SK-N-SH treated with all-trans-retinoic acid at 6 μM for 48 hours (cell line): ENCODE data around the gene HAUS1.
"Not testable (repeated sequence)": the region's sequence is repeated elsewhere in the genome, so short reads cannot be mapped to it uniquely, and the experiment has no call there.

Source experiments
- ATAC-seq: fragments of 200-7000 bp; cut with Tn5 transposase; 3 replicates; pipeline ENCODE4 v1.9.1; 2020; ENCODE audit warnings: mild to moderate bottlenecking, moderate library complexity
- ARNTL ChIP-seq: fragments of 450-650 bp; formaldehyde crosslinking; IDR thresholded peaks from 2 replicates; pipeline ENCODE4 v1.5.0; 2020; ENCODE audit warnings: low read depth, mild to moderate bottlenecking, moderate library complexity, borderline replicate concordance
- BACH2 ChIP-seq: fragments of 250-450 bp; sonication (Bioruptor Pico); IDR thresholded peaks from 2 replicates; pipeline ENCODE4 v1.9.0; 2021; ENCODE audit warnings: mild to moderate bottlenecking, borderline replicate concordance
- CSDC2 ChIP-seq: fragments of 250-450 bp; sonication (Bioruptor Pico); IDR thresholded peaks from 2 replicates; pipeline ENCODE4 v1.5.0; 2020; ENCODE audit warnings: mild to moderate bottlenecking, moderate library complexity
- ESRRG ChIP-seq: fragments of 250-450 bp; sonication (Bioruptor Pico); IDR thresholded peaks from 2 replicates; pipeline ENCODE4 v1.6.1; 2021; ENCODE audit warnings: mild to moderate bottlenecking
- GLIS3 ChIP-seq: fragments of 250-450 bp; sonication (Bioruptor Pico); IDR thresholded peaks from 2 replicates; pipeline ENCODE4 v1.5.0; 2020; ENCODE audit warnings: mild to moderate bottlenecking, moderate library complexity
- ISL1 ChIP-seq: fragments of 250-450 bp; sonication (Bioruptor Pico); IDR thresholded peaks from 2 replicates; pipeline ENCODE4 v2.1.2; 2022; ENCODE audit warnings: mild to moderate bottlenecking, moderate library complexity
- OSR1 ChIP-seq: fragments of 250-450 bp; sonication (Bioruptor Pico); IDR thresholded peaks from 2 replicates; pipeline ENCODE4 v1.8.0; 2022; ENCODE audit warnings: moderate library complexity, mild to moderate bottlenecking, inconsistent platforms
- PPARA ChIP-seq: fragments of 250-450 bp; sonication (Bioruptor Pico); IDR thresholded peaks from 2 replicates; pipeline ENCODE4 v1.5.0; 2020; ENCODE audit warnings: mild to moderate bottlenecking, borderline replicate concordance
- RARB ChIP-seq: fragments of 250-450 bp; sonication (Bioruptor Pico); IDR thresholded peaks from 2 replicates; pipeline ENCODE4 v1.8.0; 2021; ENCODE audit warnings: mild to moderate bottlenecking, moderate library complexity
- SNAI2 ChIP-seq: fragments of 250-450 bp; sonication (Bioruptor Pico); IDR thresholded peaks from 2 replicates; pipeline ENCODE4 v1.5.0; 2020; ENCODE audit warnings: mild to moderate bottlenecking, moderate library complexity
- TCF4 ChIP-seq: fragments of 250-450 bp; sonication (Bioruptor Pico); IDR thresholded peaks from 2 replicates; pipeline ENCODE4 v1.8.0; 2021; ENCODE audit warnings: mild to moderate bottlenecking, moderate library complexity, borderline replicate concordance
- TOX ChIP-seq: fragments of 250-450 bp; sonication (Bioruptor Pico); IDR thresholded peaks from 2 replicates; pipeline ENCODE4 v1.8.0; 2021; ENCODE audit warnings: mild to moderate bottlenecking, moderate library complexity, borderline replicate concordance
- ZC3H10 ChIP-seq: fragments of 250-450 bp; sonication (Bioruptor Pico); IDR thresholded peaks from 2 replicates; pipeline ENCODE4 v1.5.1; 2021; ENCODE audit warnings: mild to moderate bottlenecking, moderate library complexity
- ZFP3 ChIP-seq: fragments of 250-450 bp; sonication (Bioruptor Pico); IDR thresholded peaks from 2 replicates; pipeline ENCODE4 v1.5.0; 2020; ENCODE audit warnings: mild to moderate bottlenecking, moderate library complexity
- ZFP30 ChIP-seq: fragments of 450-650 bp; formaldehyde crosslinking; IDR thresholded peaks from 2 replicates; pipeline ENCODE4 v1.5.0; 2022; ENCODE audit warnings: mild to moderate bottlenecking, moderate library complexity
- ZNF565 ChIP-seq: fragments of 450-650 bp; formaldehyde crosslinking; conservative IDR thresholded peaks from 2 replicates; pipeline ENCODE4 v1.5.0; 2020; ENCODE audit warnings: low read depth, mild to moderate bottlenecking, moderate library complexity
- ZNF70 ChIP-seq: fragments of 450-650 bp; formaldehyde crosslinking; IDR thresholded peaks from 2 replicates; pipeline ENCODE4 v1.5.0; 2020; ENCODE audit warnings: mild to moderate bottlenecking, moderate library complexity
- ZNF8 ChIP-seq: fragments of 450-650 bp; formaldehyde crosslinking; IDR thresholded peaks from 2 replicates; pipeline ENCODE4 v1.5.0; 2020; ENCODE audit warnings: mild to moderate bottlenecking, moderate library complexity
- TF ChIP-seq, protein P1 (sequence below): fragments of 250-450 bp; sonication (Bioruptor Pico); IDR thresholded peaks from 2 replicates; pipeline ENCODE4 v1.5.0; 2020; ENCODE audit warnings: mild to moderate bottlenecking, moderate library complexity
- TF ChIP-seq, protein P2 (sequence below): fragments of 250-450 bp; sonication (Bioruptor Pico); IDR thresholded peaks from 2 replicates; pipeline ENCODE4 v1.5.1; 2020; ENCODE audit warnings: low read depth, mild to moderate bottlenecking, moderate library complexity
- TF ChIP-seq, protein P3 (sequence below): fragments of 250-450 bp; sonication (Bioruptor Pico); IDR thresholded peaks from 2 replicates; pipeline ENCODE4 v1.5.1; 2021; ENCODE audit warnings: mild to moderate bottlenecking, moderate library complexity
- TF ChIP-seq, protein P4 (sequence below): fragments of 250-450 bp; sonication (Bioruptor Pico); IDR thresholded peaks from 2 replicates; pipeline ENCODE4 v1.8.0; 2021; ENCODE audit warnings: low read depth, mild to moderate bottlenecking, moderate library complexity, borderline replicate concordance
- TF ChIP-seq, protein P5 (sequence below): fragments of 250-450 bp; sonication (Bioruptor Pico); IDR thresholded peaks from 2 replicates; pipeline ENCODE4 v1.8.0; 2020; ENCODE audit warnings: mild to moderate bottlenecking, moderate library complexity, borderline replicate concordance

The HAUS1 gene

DNA sequence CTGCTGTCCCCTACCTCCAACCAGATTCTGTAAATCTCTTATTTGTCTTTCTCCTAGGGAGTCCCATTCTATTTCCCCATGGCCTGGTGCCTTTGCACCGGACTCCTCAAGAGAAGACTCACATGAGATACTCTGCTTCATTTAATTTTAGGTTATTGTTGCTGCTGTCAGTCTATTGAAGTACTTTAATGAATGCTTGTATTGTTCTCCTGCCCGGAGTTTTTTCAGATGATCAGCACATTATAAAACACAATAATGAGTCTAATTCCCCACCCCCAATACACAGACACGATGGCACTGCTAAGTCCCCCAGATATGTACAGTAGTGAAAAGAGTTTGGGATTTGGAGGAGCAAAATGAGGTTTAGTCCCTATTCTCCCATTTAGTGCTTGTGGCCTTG lies 58.9 kb downstream of the HAUS1 start:
- no peak for ATAC-seq
- TF ChIP-seq, protein P1, sequence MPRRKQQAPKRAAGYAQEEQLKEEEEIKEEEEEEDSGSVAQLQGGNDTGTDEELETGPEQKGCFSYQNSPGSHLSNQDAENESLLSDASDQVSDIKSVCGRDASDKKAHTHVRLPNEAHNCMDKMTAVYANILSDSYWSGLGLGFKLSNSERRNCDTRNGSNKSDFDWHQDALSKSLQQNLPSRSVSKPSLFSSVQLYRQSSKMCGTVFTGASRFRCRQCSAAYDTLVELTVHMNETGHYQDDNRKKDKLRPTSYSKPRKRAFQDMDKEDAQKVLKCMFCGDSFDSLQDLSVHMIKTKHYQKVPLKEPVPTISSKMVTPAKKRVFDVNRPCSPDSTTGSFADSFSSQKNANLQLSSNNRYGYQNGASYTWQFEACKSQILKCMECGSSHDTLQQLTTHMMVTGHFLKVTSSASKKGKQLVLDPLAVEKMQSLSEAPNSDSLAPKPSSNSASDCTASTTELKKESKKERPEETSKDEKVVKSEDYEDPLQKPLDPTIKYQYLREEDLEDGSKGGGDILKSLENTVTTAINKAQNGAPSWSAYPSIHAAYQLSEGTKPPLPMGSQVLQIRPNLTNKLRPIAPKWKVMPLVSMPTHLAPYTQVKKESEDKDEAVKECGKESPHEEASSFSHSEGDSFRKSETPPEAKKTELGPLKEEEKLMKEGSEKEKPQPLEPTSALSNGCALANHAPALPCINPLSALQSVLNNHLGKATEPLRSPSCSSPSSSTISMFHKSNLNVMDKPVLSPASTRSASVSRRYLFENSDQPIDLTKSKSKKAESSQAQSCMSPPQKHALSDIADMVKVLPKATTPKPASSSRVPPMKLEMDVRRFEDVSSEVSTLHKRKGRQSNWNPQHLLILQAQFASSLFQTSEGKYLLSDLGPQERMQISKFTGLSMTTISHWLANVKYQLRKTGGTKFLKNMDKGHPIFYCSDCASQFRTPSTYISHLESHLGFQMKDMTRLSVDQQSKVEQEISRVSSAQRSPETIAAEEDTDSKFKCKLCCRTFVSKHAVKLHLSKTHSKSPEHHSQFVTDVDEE (CRISPR knock-in tag), result no peak
- TF ChIP-seq, protein P2, sequence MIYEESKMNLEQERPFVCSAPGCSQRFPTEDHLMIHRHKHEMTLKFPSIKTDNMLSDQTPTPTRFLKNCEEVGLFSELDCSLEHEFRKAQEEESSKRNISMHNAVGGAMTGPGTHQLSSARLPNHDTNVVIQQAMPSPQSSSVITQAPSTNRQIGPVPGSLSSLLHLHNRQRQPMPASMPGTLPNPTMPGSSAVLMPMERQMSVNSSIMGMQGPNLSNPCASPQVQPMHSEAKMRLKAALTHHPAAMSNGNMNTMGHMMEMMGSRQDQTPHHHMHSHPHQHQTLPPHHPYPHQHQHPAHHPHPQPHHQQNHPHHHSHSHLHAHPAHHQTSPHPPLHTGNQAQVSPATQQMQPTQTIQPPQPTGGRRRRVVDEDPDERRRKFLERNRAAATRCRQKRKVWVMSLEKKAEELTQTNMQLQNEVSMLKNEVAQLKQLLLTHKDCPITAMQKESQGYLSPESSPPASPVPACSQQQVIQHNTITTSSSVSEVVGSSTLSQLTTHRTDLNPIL (CRISPR knock-in tag), result no peak
- no peak for TF ChIP-seq ZFP30
- TF ChIP-seq, protein P3, sequence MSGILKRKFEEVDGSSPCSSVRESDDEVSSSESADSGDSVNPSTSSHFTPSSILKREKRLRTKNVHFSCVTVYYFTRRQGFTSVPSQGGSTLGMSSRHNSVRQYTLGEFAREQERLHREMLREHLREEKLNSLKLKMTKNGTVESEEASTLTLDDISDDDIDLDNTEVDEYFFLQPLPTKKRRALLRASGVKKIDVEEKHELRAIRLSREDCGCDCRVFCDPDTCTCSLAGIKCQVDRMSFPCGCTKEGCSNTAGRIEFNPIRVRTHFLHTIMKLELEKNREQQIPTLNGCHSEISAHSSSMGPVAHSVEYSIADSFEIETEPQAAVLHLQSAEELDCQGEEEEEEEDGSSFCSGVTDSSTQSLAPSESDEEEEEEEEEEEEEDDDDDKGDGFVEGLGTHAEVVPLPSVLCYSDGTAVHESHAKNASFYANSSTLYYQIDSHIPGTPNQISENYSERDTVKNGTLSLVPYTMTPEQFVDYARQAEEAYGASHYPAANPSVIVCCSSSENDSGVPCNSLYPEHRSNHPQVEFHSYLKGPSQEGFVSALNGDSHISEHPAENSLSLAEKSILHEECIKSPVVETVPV (CRISPR knock-in tag), result no peak
- no peak for TF ChIP-seq PPARA (CRISPR knock-in tag)
- TF ChIP-seq ESRRG, result no peak
- TF ChIP-seq TOX, result no peak
- TF ChIP-seq, protein P4, sequence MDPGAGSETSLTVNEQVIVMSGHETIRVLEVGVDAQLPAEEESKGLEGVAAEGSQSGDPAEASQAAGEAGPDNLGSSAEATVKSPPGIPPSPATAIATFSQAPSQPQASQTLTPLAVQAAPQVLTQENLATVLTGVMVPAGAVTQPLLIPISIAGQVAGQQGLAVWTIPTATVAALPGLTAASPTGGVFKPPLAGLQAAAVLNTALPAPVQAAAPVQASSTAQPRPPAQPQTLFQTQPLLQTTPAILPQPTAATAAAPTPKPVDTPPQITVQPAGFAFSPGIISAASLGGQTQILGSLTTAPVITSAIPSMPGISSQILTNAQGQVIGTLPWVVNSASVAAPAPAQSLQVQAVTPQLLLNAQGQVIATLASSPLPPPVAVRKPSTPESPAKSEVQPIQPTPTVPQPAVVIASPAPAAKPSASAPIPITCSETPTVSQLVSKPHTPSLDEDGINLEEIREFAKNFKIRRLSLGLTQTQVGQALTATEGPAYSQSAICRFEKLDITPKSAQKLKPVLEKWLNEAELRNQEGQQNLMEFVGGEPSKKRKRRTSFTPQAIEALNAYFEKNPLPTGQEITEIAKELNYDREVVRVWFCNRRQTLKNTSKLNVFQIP (CRISPR knock-in tag), result no peak
- no peak for TF ChIP-seq ZC3H10 (CRISPR knock-in tag)
- no peak for TF ChIP-seq ZNF8
- TF ChIP-seq ISL1 (CRISPR knock-in tag), result no peak
- TF ChIP-seq GLIS3 (CRISPR knock-in tag), result no peak
- TF ChIP-seq SNAI2 (CRISPR knock-in tag), result no peak
- TF ChIP-seq ZFP3 (CRISPR knock-in tag), result no peak
- TF ChIP-seq ZNF565, result no peak
- TF ChIP-seq RARB (CRISPR knock-in tag), result no peak
- TF ChIP-seq CSDC2, result no peak
- no peak for TF ChIP-seq OSR1 (CRISPR knock-in tag)
- no peak for TF ChIP-seq ARNTL (CRISPR knock-in tag)

DNA sequence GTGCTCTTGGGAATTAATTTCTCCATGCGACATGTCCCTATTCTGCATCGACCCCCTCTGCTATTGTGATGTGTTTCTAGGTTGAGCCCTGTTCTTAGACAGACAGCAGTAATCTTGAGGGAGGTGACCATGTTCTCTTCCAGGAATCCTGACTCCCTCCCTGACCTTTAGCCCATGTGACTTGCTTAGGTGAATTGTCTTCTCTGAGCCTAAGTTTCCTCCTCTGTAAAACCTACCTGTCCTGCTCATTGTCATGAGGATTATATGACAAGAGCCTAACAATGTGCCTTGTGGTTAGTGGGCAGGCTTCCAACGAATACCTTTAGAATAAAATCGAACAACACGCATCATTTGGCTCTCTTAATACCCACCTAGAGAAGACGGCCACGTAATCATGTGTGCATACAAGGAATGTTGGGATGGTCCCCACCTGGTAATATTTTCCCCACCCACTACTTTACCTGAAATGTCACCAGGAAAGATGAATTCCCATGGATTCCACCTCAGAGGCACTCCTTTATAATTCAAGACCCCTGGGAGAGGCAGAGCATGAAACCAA lies 59.8 kb downstream of the HAUS1 start:
- no peak for ATAC-seq
- no peak for TF ChIP-seq PPARA (CRISPR knock-in tag)
- TF ChIP-seq TOX, result no peak
- TF ChIP-seq, protein P5, sequence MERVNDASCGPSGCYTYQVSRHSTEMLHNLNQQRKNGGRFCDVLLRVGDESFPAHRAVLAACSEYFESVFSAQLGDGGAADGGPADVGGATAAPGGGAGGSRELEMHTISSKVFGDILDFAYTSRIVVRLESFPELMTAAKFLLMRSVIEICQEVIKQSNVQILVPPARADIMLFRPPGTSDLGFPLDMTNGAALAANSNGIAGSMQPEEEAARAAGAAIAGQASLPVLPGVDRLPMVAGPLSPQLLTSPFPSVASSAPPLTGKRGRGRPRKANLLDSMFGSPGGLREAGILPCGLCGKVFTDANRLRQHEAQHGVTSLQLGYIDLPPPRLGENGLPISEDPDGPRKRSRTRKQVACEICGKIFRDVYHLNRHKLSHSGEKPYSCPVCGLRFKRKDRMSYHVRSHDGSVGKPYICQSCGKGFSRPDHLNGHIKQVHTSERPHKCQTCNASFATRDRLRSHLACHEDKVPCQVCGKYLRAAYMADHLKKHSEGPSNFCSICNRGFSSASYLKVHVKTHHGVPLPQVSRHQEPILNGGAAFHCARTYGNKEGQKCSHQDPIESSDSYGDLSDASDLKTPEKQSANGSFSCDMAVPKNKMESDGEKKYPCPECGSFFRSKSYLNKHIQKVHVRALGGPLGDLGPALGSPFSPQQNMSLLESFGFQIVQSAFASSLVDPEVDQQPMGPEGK, result no peak
- TF ChIP-seq SNAI2 (CRISPR knock-in tag), result no peak
- TF ChIP-seq OSR1 (CRISPR knock-in tag), result no peak
- no peak for TF ChIP-seq GLIS3 (CRISPR knock-in tag)
- TF ChIP-seq, protein P1 (CRISPR knock-in tag), result no peak
- TF ChIP-seq, protein P4 (CRISPR knock-in tag), result no peak
- TF ChIP-seq ISL1 (CRISPR knock-in tag), result no peak
- TF ChIP-seq ZC3H10 (CRISPR knock-in tag), result no peak
- TF ChIP-seq ESRRG, result no peak
- TF ChIP-seq TCF4 (CRISPR knock-in tag), result no peak
- TF ChIP-seq, protein P3 (CRISPR knock-in tag), result no peak
- no peak for TF ChIP-seq ZNF70 (CRISPR knock-in tag)
- no peak for TF ChIP-seq BACH2 (CRISPR knock-in tag)
- TF ChIP-seq ZFP3 (CRISPR knock-in tag), result no peak

DNA sequence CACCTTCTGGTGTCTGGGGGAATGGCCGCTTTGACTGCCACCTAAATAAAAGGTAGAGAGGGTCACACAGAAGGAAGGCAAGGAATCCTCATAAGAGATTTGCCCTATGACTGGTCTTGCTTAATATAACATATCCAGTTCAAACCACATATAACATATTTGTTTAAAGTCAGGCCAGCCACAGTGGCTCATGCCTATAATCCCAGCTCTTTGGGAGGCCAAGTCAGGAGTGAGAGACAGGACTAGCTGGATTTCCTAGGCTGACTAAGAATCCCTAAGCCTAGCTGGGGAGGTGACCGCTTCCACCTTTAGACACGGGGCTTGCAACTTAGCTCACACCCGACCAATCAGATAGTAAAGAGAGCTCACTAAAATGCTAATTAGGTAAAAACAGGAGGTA lies 60.3 kb downstream of the HAUS1 start:
- not testable (repeated sequence) for ATAC-seq
